ENCODE results near the gene SELENOM.
"Not testable (repeated sequence)": the region's sequence is repeated elsewhere in the genome, so short reads cannot be mapped to it uniquely, and the experiment has no call there.

SELENOM gene

DNA sequence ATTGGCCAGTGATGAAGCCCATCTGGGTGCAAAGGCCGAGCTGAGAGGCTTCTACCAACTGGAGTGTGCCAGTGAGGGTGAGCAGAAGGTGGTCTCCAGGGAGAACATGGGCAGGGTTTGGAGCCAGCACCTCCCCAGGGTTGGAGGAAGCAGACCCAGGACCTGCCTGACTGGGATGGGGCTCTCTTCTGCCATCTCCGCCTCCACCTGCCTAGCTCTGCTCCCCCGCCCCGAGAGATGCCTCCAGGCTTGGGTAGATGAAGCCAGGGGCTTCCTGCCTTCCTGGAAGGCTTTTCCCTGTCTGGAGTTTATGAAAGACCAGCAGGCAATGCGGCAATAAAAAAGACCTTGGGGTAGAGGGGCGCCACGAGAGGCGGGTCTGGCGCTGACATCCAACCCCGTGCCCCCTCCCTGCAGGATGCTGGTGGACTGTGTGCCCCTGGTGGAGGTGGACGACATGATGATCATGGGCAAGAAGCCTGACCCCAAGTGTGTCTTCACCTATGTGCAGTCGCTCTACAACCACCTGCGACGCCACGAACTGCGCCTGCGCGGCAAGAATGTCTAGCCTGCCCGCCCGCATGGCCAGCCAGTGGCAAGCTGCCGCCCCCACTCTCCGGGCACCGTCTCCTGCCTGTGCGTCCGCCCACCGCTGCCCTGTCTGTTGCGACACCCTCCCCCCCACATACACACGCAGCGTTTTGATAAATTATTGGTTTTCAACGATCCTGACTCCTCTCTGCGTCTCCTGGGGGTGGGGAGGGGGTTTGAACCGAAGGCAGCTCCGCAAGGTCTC lies 3.3 kb downstream of the SELENOM start:
- H3K9me3 ChIP-seq (ENCODE audit: control insufficient read depth in 1 of 2, low read length in 2 of 2), result no peaks in the 10 kb centered on the region
- no peaks in the 10 kb centered on the region for H3K27me3 ChIP-seq (ENCODE audit: low read depth, low read length)
- H3K4me1 ChIP-seq (ENCODE audit: control insufficient read depth in 1 of 2, insufficient read depth in 2 of 2, low read length in 2 of 2), result peaks cover 18 to 65% of the 10 kb centered on the region in 2 donors
- H3K36me3 ChIP-seq (ENCODE audit: control insufficient read depth in 1 of 2, insufficient read depth in 2 of 2, low read length in 2 of 2), result peaks cover 22 to 35% of the 10 kb centered on the region in 2 donors
- no peak overlapping the region for H3K4me3 ChIP-seq (ENCODE audit: low read depth in 1 of 2, low read length in 2 of 2)
- H3K27ac ChIP-seq (ENCODE audit: low read length), result peak overlapping the region; percentile 96

DNA sequence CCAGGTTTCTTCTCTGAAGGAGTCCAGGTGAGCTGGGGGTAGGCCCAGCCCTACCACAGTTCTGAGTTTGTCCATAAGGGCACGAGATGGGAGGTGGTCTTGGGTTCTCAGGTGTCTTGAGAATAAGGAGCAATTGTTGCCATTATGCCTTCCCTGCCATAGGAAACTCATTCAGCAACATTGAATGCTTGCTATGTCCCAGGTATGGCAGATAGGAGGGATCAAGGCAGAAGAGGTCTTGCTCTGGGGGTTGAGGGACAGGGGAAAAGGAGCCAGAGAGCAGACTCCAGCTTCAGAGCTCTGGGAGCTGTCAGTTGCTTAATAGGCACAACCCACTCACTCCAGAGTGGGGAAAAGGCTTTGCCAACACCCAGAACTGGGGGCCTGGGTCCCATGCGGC lies 4.3 kb downstream of the SELENOM start:
- H3K4me3 ChIP-seq (ENCODE audit: low read depth in 1 of 2, low read length in 2 of 2), result peak overlapping the region in 1 of 2 donors; percentile 19
- H3K9me3 ChIP-seq (ENCODE audit: control insufficient read depth in 1 of 2, low read length in 2 of 2), result no peaks in the 10 kb centered on the region
- peaks cover 19 to 73% of the 10 kb centered on the region in 2 donors for H3K4me1 ChIP-seq (ENCODE audit: control insufficient read depth in 1 of 2, insufficient read depth in 2 of 2, low read length in 2 of 2)
- peaks cover 25 to 39% of the 10 kb centered on the region in 2 donors for H3K36me3 ChIP-seq (ENCODE audit: control insufficient read depth in 1 of 2, insufficient read depth in 2 of 2, low read length in 2 of 2)
- peak overlapping the region; percentile 96 for H3K27ac ChIP-seq (ENCODE audit: low read length)
- no peaks in the 10 kb centered on the region for H3K27me3 ChIP-seq (ENCODE audit: low read depth, low read length)

DNA sequence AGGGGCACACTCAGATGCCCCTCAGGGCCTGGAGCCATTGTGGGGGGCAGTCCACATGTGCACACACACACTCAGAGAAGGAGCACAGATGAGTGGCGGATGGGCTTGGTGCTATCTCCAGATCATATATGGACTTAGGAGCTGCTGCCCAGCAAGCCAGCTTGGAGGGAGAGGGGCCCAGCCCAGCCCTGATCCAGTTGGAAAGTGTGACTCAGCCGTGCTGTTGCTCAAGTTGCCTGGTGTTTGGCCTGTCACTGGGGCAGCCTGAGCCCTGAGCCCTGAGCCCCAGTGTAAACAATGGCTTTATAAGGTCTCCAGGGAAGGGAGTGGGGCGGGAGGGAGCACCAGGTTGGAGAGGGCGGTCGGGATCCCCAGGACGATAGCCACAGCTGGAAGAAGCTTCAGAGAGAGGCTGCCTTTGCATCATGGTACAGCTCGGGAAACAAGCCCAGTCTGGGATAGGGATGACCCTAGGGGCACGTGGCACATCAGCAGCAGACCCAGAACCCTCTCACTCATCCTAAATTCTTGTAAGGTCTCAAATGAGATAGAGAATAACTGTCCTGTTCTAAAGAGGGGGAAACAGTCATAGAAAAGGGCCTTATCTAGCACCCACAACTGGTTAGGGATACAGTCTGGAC lies 4.8 kb downstream of the SELENOM start:
- H3K4me1 ChIP-seq (ENCODE audit: control insufficient read depth in 1 of 2, insufficient read depth in 2 of 2, low read length in 2 of 2), result peaks cover 16 to 74% of the 10 kb centered on the region in 2 donors
- peaks cover 25 to 43% of the 10 kb centered on the region in 2 donors for H3K36me3 ChIP-seq (ENCODE audit: control insufficient read depth in 1 of 2, insufficient read depth in 2 of 2, low read length in 2 of 2)
- no peaks in the 10 kb centered on the region for H3K27me3 ChIP-seq (ENCODE audit: low read depth, low read length)
- H3K27ac ChIP-seq (ENCODE audit: low read length), result peak overlapping the region; percentile 96
- H3K4me3 ChIP-seq (ENCODE audit: low read depth in 1 of 2, low read length in 2 of 2), result peak overlapping the region in 1 of 2 donors; percentile 19
- H3K9me3 ChIP-seq (ENCODE audit: control insufficient read depth in 1 of 2, low read length in 2 of 2), result no peaks in the 10 kb centered on the region

DNA sequence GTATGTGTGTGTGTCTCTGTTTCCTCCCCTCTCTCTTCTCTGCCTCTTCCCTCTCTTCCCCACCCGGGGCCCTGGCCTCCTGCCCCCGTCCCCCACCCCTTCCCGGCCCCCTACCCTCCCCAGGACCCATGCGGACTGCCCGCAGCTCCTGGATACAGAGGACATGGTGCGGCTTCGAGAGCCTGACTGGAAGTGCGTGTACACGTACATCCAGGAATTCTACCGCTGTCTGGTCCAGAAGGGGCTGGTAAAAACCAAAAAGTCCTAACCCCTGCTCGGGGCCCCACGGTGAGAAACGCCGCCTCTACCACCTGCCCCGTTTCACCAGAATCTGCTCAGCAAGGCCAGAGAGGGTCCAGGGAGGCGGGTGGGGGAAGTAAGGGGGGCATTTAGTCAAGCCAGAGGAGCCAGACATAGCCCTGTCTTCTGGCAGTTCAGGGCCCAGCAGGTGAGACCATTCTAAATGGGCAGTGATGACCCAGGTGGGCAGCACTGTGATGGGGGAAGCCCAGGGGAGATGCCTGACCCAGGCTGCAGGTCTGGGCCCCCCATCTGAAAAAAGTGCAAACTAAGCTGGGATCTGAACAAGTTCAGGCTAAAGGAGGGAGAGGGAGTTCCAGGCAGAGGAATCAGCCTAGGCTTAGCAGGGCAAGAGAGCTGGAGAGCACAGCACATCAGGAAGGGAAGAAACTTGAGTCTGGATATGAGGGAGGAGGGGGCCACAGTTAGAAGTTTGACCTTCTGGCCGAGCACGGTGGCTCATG lies 6.4 kb downstream of the SELENOM start:
- H3K4me1 ChIP-seq (ENCODE audit: control insufficient read depth in 1 of 2, insufficient read depth in 2 of 2, low read length in 2 of 2), result peaks cover 16 to 86% of the 10 kb centered on the region in 2 donors
- no peaks in the 10 kb centered on the region for H3K9me3 ChIP-seq (ENCODE audit: control insufficient read depth in 1 of 2, low read length in 2 of 2)
- H3K27ac ChIP-seq (ENCODE audit: low read length), result peak overlapping the region; percentile 23
- peaks cover 37 to 53% of the 10 kb centered on the region in 2 donors for H3K36me3 ChIP-seq (ENCODE audit: control insufficient read depth in 1 of 2, insufficient read depth in 2 of 2, low read length in 2 of 2)
- no peaks in the 10 kb centered on the region for H3K27me3 ChIP-seq (ENCODE audit: low read depth, low read length)
- no peak overlapping the region for H3K4me3 ChIP-seq (ENCODE audit: low read depth in 1 of 2, low read length in 2 of 2)

DNA sequence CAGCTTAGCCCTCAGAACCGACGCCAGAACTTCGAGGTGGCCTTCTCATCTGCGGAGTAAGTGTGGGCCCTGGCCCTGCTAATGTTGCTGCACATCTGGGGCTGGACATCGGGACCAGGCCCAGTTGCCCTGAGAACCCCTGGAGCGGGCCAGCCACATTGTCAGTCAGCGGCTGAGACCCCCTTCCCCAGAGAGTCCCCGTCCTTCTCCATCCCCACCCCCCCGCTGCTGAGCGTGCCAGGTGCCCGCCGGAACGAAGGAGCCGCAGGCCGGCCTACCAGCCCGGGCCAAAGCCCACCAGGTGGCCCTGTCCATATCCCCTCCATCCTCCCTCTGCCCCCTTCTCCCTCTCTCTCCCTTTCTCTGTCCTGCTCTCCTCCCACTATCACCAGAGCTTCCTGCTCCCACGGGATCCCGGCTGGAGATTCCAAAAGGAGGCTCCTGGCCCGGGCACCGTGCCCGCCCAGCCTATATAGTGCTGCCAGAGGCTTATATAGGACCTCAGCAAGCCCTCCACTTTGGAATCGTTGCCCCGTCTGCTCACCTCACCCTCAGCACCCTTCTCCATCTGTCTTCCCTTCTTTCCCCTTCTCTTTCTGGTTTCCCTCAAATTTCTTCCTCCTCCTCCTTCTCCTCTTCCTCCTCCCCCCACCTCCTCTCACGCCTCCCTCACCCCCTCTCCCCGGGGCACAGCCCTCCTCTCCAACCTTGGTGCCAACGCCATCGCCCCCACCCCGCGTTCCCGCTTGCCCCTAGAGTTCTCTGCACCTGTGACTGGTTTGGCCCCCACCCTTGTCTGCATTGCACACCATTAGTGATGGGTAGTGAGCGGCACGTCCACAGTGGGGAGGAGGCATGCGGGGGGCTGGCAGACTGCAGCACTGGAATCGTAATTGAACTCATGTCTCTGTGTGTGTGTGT lies 7.3 kb downstream of the SELENOM start:
- H3K36me3 ChIP-seq (ENCODE audit: control insufficient read depth in 1 of 2, insufficient read depth in 2 of 2, low read length in 2 of 2), result peaks cover 45 to 56% of the 10 kb centered on the region in 2 donors

DNA sequence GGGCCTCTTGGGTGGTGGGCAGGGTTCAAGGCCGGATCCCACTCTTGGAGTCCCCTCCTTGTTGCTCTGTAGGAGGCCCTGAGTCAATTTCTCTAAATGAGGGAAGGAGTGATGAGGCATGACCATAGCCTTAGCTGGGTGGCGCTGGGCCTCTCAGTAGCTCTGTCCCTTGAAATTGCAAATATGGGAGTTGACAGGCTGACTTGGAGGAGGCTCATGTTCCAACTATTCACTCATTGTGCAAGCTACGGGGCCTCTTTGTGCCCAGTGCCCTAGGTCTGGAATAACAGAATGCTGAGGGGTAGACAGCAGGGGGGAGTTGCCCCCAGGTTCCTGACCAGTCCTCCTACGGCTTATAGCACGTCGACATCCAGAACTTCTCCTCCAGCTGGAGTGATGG lies 8.0 kb downstream of the SELENOM start:
- H3K27me3 ChIP-seq (ENCODE audit: low read depth, low read length), result no peaks in the 10 kb centered on the region
- peaks cover 16 to 89% of the 10 kb centered on the region in 2 donors for H3K4me1 ChIP-seq (ENCODE audit: control insufficient read depth in 1 of 2, insufficient read depth in 2 of 2, low read length in 2 of 2)
- H3K27ac ChIP-seq (ENCODE audit: low read length), result peak overlapping the region; percentile 36
- peaks cover 49 to 60% of the 10 kb centered on the region in 2 donors for H3K36me3 ChIP-seq (ENCODE audit: control insufficient read depth in 1 of 2, insufficient read depth in 2 of 2, low read length in 2 of 2)
- no peak overlapping the region for H3K4me3 ChIP-seq (ENCODE audit: low read depth in 1 of 2, low read length in 2 of 2)
- H3K9me3 ChIP-seq (ENCODE audit: control insufficient read depth in 1 of 2, low read length in 2 of 2), result no peaks in the 10 kb centered on the region

More for the DNA sequence above, 7.3 kb downstream of the SELENOM start:
- Histone ChIP-seq H3K27ac (ENCODE audit: low read length) (peak overlapping the region; percentile 36), H3K27me3 (ENCODE audit: low read depth, low read length) (no peaks in the 10 kb centered on the region), H3K4me3 (ENCODE audit: low read depth in 1 of 2, low read length in 2 of 2) (no peak overlapping the region), H3K9me3 (ENCODE audit: control insufficient read depth in 1 of 2, low read length in 2 of 2) (no peaks in the 10 kb centered on the region), H3K4me1 (ENCODE audit: control insufficient read depth in 1 of 2, insufficient read depth in 2 of 2, low read length in 2 of 2) (peaks cover 16 to 86% of the 10 kb centered on the region in 2 donors)

DNA sequence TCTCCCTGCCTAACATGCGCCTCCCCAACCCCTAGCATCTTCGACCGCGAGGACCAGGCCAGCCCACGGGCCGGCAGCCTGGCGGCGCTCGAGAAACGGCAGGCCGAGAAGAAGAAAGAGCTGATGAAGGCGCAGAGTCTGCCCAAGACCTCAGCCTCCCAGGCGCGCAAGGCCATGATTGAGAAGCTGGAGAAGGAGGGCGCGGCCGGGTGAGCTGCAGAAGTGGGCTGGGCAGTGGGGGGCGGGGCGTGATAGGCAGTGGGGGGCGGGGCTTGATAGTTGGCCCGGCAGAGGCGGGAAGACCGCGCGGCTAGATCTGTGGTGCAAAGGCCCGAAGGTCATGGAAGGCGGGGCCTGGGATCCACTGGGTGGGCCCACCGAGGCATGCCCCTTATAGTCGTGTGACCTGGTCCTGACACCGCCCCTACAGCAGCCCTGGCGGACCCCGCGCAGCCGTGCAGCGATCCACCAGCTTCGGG lies 8.7 kb downstream of the SELENOM start:
- H3K4me1 ChIP-seq (ENCODE audit: control insufficient read depth in 1 of 2, insufficient read depth in 2 of 2, low read length in 2 of 2), result peaks cover 13 to 92% of the 10 kb centered on the region in 2 donors
- no peak overlapping the region for H3K4me3 ChIP-seq (ENCODE audit: low read depth in 1 of 2, low read length in 2 of 2)
- H3K9me3 ChIP-seq (ENCODE audit: control insufficient read depth in 1 of 2, low read length in 2 of 2), result no peaks in the 10 kb centered on the region
- H3K27ac ChIP-seq (ENCODE audit: low read length), result peak overlapping the region; percentile 36
- peaks cover 49 to 66% of the 10 kb centered on the region in 2 donors for H3K36me3 ChIP-seq (ENCODE audit: control insufficient read depth in 1 of 2, insufficient read depth in 2 of 2, low read length in 2 of 2)
- no peaks in the 10 kb centered on the region for H3K27me3 ChIP-seq (ENCODE audit: low read depth, low read length)

DNA sequence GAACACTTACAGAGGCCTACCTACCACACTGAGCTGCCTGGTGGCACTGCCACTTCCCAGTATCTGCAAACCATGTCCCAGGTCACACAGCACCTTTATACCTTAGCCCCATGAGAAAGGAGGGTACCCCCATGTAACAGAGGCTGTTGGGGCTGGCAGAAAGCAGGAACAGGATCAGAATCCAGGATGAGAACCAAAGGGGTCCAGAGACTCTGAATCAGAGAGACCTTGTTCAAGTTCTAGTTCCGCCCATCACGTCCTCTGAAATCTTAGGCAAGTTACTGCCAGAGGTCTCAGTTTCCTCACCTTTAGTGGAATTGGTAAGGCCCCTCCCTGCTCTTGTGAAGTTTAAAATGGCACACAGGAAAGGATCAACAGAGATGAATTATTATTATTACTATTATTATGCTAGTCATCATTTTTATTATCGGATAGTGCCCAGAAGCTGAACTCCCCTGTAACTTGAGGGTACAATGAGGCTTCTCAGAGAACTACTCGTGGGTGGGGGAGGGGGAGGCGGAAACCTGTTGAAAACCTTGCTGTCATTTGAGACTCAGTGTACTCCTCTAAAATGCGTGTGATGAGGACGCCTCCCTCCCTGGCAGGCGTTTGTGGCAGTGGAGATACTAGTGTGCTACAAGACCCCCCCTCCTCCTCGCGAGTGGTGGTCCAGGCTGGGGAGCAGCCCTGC lies 9.3 kb downstream of the SELENOM start:
- H3K27me3 ChIP-seq (ENCODE audit: low read depth, low read length), result no peaks in the 10 kb centered on the region
- no peak overlapping the region for H3K27ac ChIP-seq (ENCODE audit: low read length)
- no peak overlapping the region for H3K4me3 ChIP-seq (ENCODE audit: low read depth in 1 of 2, low read length in 2 of 2)
- H3K9me3 ChIP-seq (ENCODE audit: control insufficient read depth in 1 of 2, low read length in 2 of 2), result no peaks in the 10 kb centered on the region
- peaks cover 48 to 67% of the 10 kb centered on the region in 2 donors for H3K36me3 ChIP-seq (ENCODE audit: control insufficient read depth in 1 of 2, insufficient read depth in 2 of 2, low read length in 2 of 2)
- peaks cover 8 to 92% of the 10 kb centered on the region in 2 donors for H3K4me1 ChIP-seq (ENCODE audit: control insufficient read depth in 1 of 2, insufficient read depth in 2 of 2, low read length in 2 of 2)

DNA sequence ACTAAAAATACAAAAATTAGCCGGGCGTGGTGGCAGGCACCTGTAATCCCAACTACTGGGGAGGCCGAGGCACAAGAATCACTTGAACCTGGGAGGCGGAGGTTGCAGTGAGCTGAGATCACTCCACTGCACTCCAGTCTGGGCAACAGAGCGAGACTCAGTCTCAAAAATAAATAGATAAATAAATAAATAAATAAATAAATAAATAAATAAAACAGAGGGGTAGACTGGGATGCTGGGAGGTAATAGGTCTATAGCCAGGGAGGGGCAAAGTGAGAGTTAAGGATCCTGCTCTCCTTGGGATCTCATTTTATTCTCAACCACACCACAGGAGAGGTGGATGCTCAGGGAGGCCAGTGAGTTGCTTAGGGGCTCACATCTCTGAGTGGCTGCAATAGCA lies 9.8 kb downstream of the SELENOM start:
- peaks cover 49 to 72% of the 10 kb centered on the region in 2 donors for H3K36me3 ChIP-seq (ENCODE audit: control insufficient read depth in 1 of 2, insufficient read depth in 2 of 2, low read length in 2 of 2)
- not testable (repeated sequence) for H3K9me3 ChIP-seq (ENCODE audit: control insufficient read depth in 1 of 2, low read length in 2 of 2); H3K27ac ChIP-seq (ENCODE audit: low read length); H3K4me3 ChIP-seq (ENCODE audit: low read depth in 1 of 2, low read length in 2 of 2); H3K27me3 ChIP-seq (ENCODE audit: low read depth, low read length)
- peaks cover 3 to 95% of the 10 kb centered on the region in 2 donors for H3K4me1 ChIP-seq (ENCODE audit: control insufficient read depth in 1 of 2, insufficient read depth in 2 of 2, low read length in 2 of 2)
